ENCODE results near the gene RNF152. TPM values are rescaled to one million over a fixed set of nuclear protein-coding genes. Genes with fewer than 3 reads are reported as not detected.

RNF152 gene
- total RNA-seq, 2 donors from 2014 or later: 7.7 to 11.3 TPM

DNA sequence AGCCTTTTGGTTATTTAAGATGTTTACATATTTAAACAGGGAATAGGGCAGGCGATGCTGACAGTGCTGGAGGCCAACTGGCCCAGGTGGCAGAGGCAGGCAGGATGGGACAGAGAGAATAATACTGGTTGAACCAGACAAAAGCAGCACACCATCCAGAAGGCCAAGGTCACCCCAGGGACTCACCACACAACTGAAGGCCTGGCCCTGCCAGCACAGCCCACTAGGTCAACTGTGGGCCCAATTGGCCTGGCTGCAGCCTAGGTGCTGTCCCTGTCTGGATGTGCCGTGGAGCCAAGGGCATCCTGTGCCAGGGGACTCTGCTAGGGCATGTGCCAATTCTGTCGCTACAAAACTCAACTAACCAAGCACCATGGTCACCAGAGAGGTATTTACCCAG, 69.2 kb downstream of the RNF152 start:
- no peaks in the 10 kb centered on the region for H3K27me3 ChIP-seq
- H3K4me1 ChIP-seq: peaks cover 0 to 3% of the 10 kb centered on the region in 2 donors
- no peak overlapping the region for H3K4me3 ChIP-seq
- no peak for TF ChIP-seq CTCF (IDR thresholded peaks at IDR 0.05)
- no peaks in the 10 kb centered on the region for H3K36me3 ChIP-seq
- no peaks in the 10 kb centered on the region for H3K9me3 ChIP-seq
- no peak for DNase-seq (ENCODE audit: low spot score)
- no peak overlapping the region for H3K27ac ChIP-seq

- DNase-seq (ENCODE audit: low spot score): no peak
- no peaks in the 10 kb centered on the region for H3K27me3 ChIP-seq
- H3K27ac ChIP-seq: no peak overlapping the region
- no peaks in the 10 kb centered on the region for H3K9me3 ChIP-seq
- peaks cover 0 to 3% of the 10 kb centered on the region in 2 donors for H3K4me1 ChIP-seq
- TF ChIP-seq CTCF (IDR thresholded peaks at IDR 0.05): no peak
- no peaks in the 10 kb centered on the region for H3K36me3 ChIP-seq
- H3K4me3 ChIP-seq: no peak overlapping the region
Observed at GRCh38 chr18:61822879-61823278, 69.9 kb downstream of the RNF152 start.

- Histone ChIP-seq H3K27me3 (no peaks in the 10 kb centered on the region), H3K27ac (no peak overlapping the region), H3K9me3 (no peaks in the 10 kb centered on the region), H3K4me1 (peaks cover 0 to 3% of the 10 kb centered on the region in 2 donors), H3K4me3 (no peak overlapping the region), H3K36me3 (no peaks in the 10 kb centered on the region)
- no peak for DNase-seq (ENCODE audit: low spot score)
- TF ChIP-seq CTCF (IDR thresholded peaks at IDR 0.05): no peak
Observed at GRCh38 chr18:61821748-61822147, 71.1 kb downstream of the RNF152 start.

DNA sequence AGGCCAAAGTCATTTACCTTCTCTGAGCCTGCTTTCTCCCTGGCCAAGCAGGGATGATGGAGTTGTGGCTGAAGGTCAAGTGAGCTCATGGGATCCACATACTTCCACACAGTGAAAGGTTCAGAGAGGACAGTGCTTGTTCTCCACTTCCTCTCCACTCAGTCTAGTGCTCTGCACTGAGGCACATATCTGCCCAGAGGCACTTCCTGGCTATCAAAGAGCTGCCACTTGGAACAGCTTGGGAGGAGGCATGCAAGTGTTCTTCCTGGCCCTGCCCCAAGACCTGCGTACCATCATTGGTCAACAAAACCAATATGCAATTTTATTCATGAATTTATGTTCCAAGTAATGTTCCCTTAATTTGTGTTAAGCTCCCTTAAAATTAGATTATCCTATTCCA, 71.9 kb downstream of the RNF152 start:
- no peak overlapping the region for H3K4me3 ChIP-seq
- H3K27me3 ChIP-seq: no peaks in the 10 kb centered on the region
- H3K27ac ChIP-seq: no peak overlapping the region
- peaks cover 0 to 1% of the 10 kb centered on the region in 2 donors for H3K4me1 ChIP-seq
- peaks cover 4% of the 10 kb centered on the region for H3K36me3 ChIP-seq
- no peak for DNase-seq (ENCODE audit: low spot score)
- TF ChIP-seq CTCF (IDR thresholded peaks at IDR 0.05): no peak
- H3K9me3 ChIP-seq: no peaks in the 10 kb centered on the region

DNA sequence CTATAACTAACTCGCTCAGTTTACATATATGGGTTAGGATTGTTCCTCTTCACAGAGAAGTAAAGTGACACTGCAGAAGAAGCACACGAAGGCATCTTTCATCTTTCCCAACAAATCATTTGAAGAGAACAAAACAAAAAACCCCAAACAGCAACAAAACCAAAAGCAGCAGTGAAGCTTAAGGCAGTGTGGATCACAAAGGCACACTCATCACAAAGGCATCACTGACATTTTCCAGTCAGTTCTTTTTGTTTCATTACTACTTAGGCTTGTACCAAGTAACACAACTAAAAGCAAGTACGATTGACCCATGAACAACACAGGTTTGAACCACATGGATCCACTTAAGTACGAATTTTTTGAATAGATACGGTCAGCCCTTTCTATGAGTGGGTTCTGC, 75.7 kb downstream of the RNF152 start:
- Histone ChIP-seq H3K4me1 (no peaks in the 10 kb centered on the region), H3K36me3 (peaks cover 20% of the 10 kb centered on the region), H3K27ac (no peak overlapping the region), H3K4me3 (no peak overlapping the region), H3K27me3 (no peaks in the 10 kb centered on the region), H3K9me3 (no peaks in the 10 kb centered on the region)
- no peak for DNase-seq (ENCODE audit: low spot score)
- no peak for TF ChIP-seq CTCF (IDR thresholded peaks at IDR 0.05)

GRCh38 chr18:61815885-61816470, 76.8 kb downstream of the RNF152 start:
- Histone ChIP-seq H3K27me3 (no peaks in the 10 kb centered on the region), H3K36me3 (peaks cover 20% of the 10 kb centered on the region), H3K4me1 (no peaks in the 10 kb centered on the region), H3K9me3 (no peaks in the 10 kb centered on the region), H3K27ac (no peak overlapping the region), H3K4me3 (no peak overlapping the region)
- no peak for TF ChIP-seq CTCF (IDR thresholded peaks at IDR 0.05)
- no peak for DNase-seq (ENCODE audit: low spot score)

Measured in right atrium auricular region (tissue), 2 donors.